ENCODE measurements around the gene VSTM1. TPM values are rescaled to one million over a fixed set of nuclear protein-coding genes. Genes with fewer than 3 reads are reported as not detected.

Gene VSTM1
- total RNA-seq, 1 donor from 2014 or later, result not detected

- no peak for DNase-seq (ENCODE audit: low spot score, unreplicated experiment)
- Mint-ChIP-seq H3K9me3 (ENCODE audit: low read depth) (peaks cover 3% of the 10 kb centered on the region), H3K27me3 (peaks cover 49% of the 10 kb centered on the region), H3K4me1 (ENCODE audit: low read depth) (no peaks in the 10 kb centered on the region), H3K4me3 (ENCODE audit: low read depth) (no peak overlapping the region), H3K36me3 (ENCODE audit: insufficient read depth) (no peaks in the 10 kb centered on the region), H3K27ac (peak overlapping the region; percentile 69)
- TF ChIP-seq CTCF (IDR thresholded peaks at IDR 0.05; ENCODE audit: unreplicated experiment), result no peak
Measured at GRCh38 chr19:54094426-54095000, 30.8 kb upstream of the VSTM1 start.

- Mint-ChIP-seq H3K4me1 (ENCODE audit: low read depth) (no peaks in the 10 kb centered on the region), H3K27me3 (peaks cover 19% of the 10 kb centered on the region), H3K36me3 (ENCODE audit: insufficient read depth) (no peaks in the 10 kb centered on the region), H3K27ac (no peak overlapping the region), H3K4me3 (ENCODE audit: low read depth) (no peak overlapping the region), H3K9me3 (ENCODE audit: low read depth) (peaks cover 6% of the 10 kb centered on the region)
- TF ChIP-seq CTCF (IDR thresholded peaks at IDR 0.05; ENCODE audit: unreplicated experiment), result no peak
- no peak for DNase-seq (ENCODE audit: low spot score, unreplicated experiment)
Measured at GRCh38 chr19:54084410-54084809, 20.7 kb upstream of the VSTM1 start.

- no peak within 1 kb of the TSS for H3K4me3 Mint-ChIP-seq (ENCODE audit: low read depth)
- no peak within 1 kb of the TSS for H3K27ac Mint-ChIP-seq
- peaks cover 5% of the 10 kb centered on the region for H3K9me3 Mint-ChIP-seq (ENCODE audit: low read depth)
- no peak for TF ChIP-seq CTCF (IDR thresholded peaks at IDR 0.05; ENCODE audit: unreplicated experiment)
- H3K27me3 Mint-ChIP-seq, result peaks cover 6% of the 10 kb centered on the region
- no peak for DNase-seq (ENCODE audit: low spot score, unreplicated experiment)
- H3K4me1 Mint-ChIP-seq (ENCODE audit: low read depth), result no peaks in the 10 kb centered on the region
- no peaks in the 10 kb centered on the region for H3K36me3 Mint-ChIP-seq (ENCODE audit: insufficient read depth)
Measured at GRCh38 chr19:54081032-54081431, 17.3 kb upstream of the VSTM1 start, which contains the start of gene TARM1. Gene TARM1 (minus strand): TSS chr19:54081365. CDS start chr19:54081340, 25 bp downstream.

GRCh38 chr19:54077334-54077733 lies 13.6 kb upstream of the VSTM1 start:
- Mint-ChIP-seq H3K9me3 (ENCODE audit: low read depth) (no peaks in the 10 kb centered on the region), H3K36me3 (ENCODE audit: insufficient read depth) (no peaks in the 10 kb centered on the region), H3K27me3 (peaks cover 7% of the 10 kb centered on the region), H3K4me3 (ENCODE audit: low read depth) (no peak overlapping the region), H3K27ac (no peak overlapping the region), H3K4me1 (ENCODE audit: low read depth) (no peaks in the 10 kb centered on the region)
- DNase-seq (ENCODE audit: low spot score, unreplicated experiment), result no peak
- no peak for TF ChIP-seq CTCF (IDR thresholded peaks at IDR 0.05; ENCODE audit: unreplicated experiment)

- H3K27ac Mint-ChIP-seq, result no peak overlapping the region
- no peak for DNase-seq (ENCODE audit: low spot score, unreplicated experiment)
- no peak overlapping the region for H3K4me3 Mint-ChIP-seq (ENCODE audit: low read depth)
- no peak for TF ChIP-seq CTCF (IDR thresholded peaks at IDR 0.05; ENCODE audit: unreplicated experiment)
- H3K27me3 Mint-ChIP-seq, result peaks cover 9% of the 10 kb centered on the region
- no peaks in the 10 kb centered on the region for H3K4me1 Mint-ChIP-seq (ENCODE audit: low read depth)
- no peaks in the 10 kb centered on the region for H3K9me3 Mint-ChIP-seq (ENCODE audit: low read depth)
- H3K36me3 Mint-ChIP-seq (ENCODE audit: insufficient read depth), result no peaks in the 10 kb centered on the region
Measured at GRCh38 chr19:54074851-54075250, 11.2 kb upstream of the VSTM1 start.
